CD4-positive, CD25-positive, alpha-beta regulatory T cell (primary cell): Measurements from ENCODE around the gene NRK. TPM values are rescaled to one million over a fixed set of nuclear protein-coding genes. Genes with fewer than 3 reads are reported as not detected.

Source experiments
- ATAC-seq, 2 donors: fragments of 150-1000 bp; cut with Tn5 transposase; one replicate each; pipeline ENCODE4 v1.10.0; 2021; ENCODE audit warnings: low read depth in 2 of 2, moderate number of reproducible peaks in 2 of 2, moderate library complexity in 1 of 2
- DNase-seq, 3 donors: peaks; one replicate each; pipeline versions ENCODE4 v3.0.0 to v3.0.0-alpha.2; 2012 to 2022; ENCODE audit warnings: mixed read lengths in 1 of 3
- H3K27ac ChIP-seq: one replicate; pipeline ENCODE4 v1.7.0; 2013; ENCODE audit warnings: mild to moderate bottlenecking, low read length; ENCODE audit not compliant: insufficient read depth, poor library complexity, severe bottlenecking
- H3K27me3 ChIP-seq: one replicate; pipeline ENCODE4 v1.7.0; 2013; ENCODE audit warnings: low read length; ENCODE audit not compliant: control insufficient read depth, insufficient read depth
- H3K36me3 ChIP-seq: one replicate; pipeline ENCODE4 v1.7.0; 2013; ENCODE audit warnings: mild to moderate bottlenecking, low read length, moderate library complexity; ENCODE audit not compliant: control insufficient read depth, insufficient read depth
- H3K4me1 ChIP-seq: 2 replicates; pipeline ENCODE4 v1.7.0; 2013; ENCODE audit warnings: mild to moderate bottlenecking, low read length; ENCODE audit not compliant: insufficient read depth, control insufficient read depth, poor library complexity, severe bottlenecking
- H3K4me3 ChIP-seq: one replicate; pipeline ENCODE4 v1.7.0; 2013; ENCODE audit warnings: low read depth, mild to moderate bottlenecking, low read length, moderate library complexity
- H3K9me3 ChIP-seq, 2 experiments: 1 replicate in 1 of 2; 2 replicates in 1 of 2; pipeline ENCODE4 v1.7.0; 2013; ENCODE audit warnings: low read length in 2 of 2, mild to moderate bottlenecking in 1 of 2, moderate library complexity in 1 of 2; ENCODE audit not compliant: control insufficient read depth in 2 of 2
- H3K27ac Mint-ChIP-seq, 3 donors: one replicate each; pipeline ENCODE4 v1.8.0; 2020 to 2022; ENCODE audit warnings: mild to moderate bottlenecking in 3 of 3, mixed read lengths in 3 of 3, moderate library complexity in 2 of 3
- H3K27me3 Mint-ChIP-seq: one replicate; pipeline ENCODE4 v1.8.0; 2022; ENCODE audit warnings: mild to moderate bottlenecking, mixed read lengths
- H3K36me3 Mint-ChIP-seq: one replicate; pipeline ENCODE4 v1.8.0; 2020; ENCODE audit warnings: mixed read lengths
- H3K4me1 Mint-ChIP-seq, 4 donors: one replicate each; pipeline ENCODE4 v1.8.0; 2020 to 2022; ENCODE audit warnings: mixed read lengths in 4 of 4, mild to moderate bottlenecking in 1 of 4
- H3K4me3 Mint-ChIP-seq, 4 donors: one replicate each; pipeline ENCODE4 v1.8.0; 2020 to 2022; ENCODE audit warnings: mild to moderate bottlenecking in 4 of 4, mixed read lengths in 4 of 4, moderate library complexity in 3 of 4
- H3K9me3 Mint-ChIP-seq, 7 donors: one replicate each; pipeline ENCODE4 v1.8.0; 2020 to 2022; ENCODE audit warnings: mixed read lengths in 7 of 7, mild to moderate bottlenecking in 3 of 7, moderate library complexity in 2 of 7
- polyA plus RNA-seq, 4 donors: library from polyadenylated mRNA; unstranded; fragments of 300-500 nt; fragmentation: Illumina TruSeq; gene quantifications; one replicate each; pipeline ENCODE4 v1.2.3, GENCODE V29; 2021
- total RNA-seq: library from RNA; stranded (reverse); gene quantifications from one replicate; pipeline ENCODE4 v1.2.3, GENCODE V29; 2022

Gene NRK
- total and polyA plus RNA-seq, 5 donors from 2014 or later = not detected

DNA sequence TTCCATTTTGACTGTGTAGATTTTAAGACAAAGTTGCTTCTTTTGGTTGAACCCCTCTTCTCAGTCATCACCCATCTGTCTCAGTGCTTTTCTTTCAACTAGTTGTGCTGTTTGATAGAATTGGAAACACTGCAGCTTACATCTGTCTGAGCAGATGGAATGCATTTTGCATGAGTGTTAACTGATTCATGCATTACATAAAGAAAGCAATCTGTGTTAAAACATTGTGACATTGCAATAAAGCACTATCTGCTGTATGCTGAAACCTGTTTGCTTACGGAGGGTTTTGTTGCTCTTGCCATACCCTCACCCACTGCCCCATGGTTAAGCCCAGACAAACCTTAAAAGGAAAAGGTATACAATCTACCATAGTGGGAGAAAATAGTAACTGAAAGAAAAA, 47.4 kb downstream of the NRK start:
- Histone ChIP-seq H3K4me1 (no peaks in the 10 kb centered on the region), H3K4me3 (no peak overlapping the region), H3K36me3 (no peaks in the 10 kb centered on the region), H3K9me3 (peaks cover 0 to 2% of the 10 kb centered on the region in 2 experiments), H3K27ac (no peak overlapping the region), H3K27me3 (no peaks in the 10 kb centered on the region)
- peaks cover 0 to 5% (median 0%) of the 10 kb centered on the region in 7 donors for H3K9me3 Mint-ChIP-seq
- H3K36me3 Mint-ChIP-seq = no peaks in the 10 kb centered on the region
- H3K27me3 Mint-ChIP-seq = no peaks in the 10 kb centered on the region
- DNase-seq (no peak), ATAC-seq (no peak)
- no peak overlapping the region for H3K27ac Mint-ChIP-seq
- H3K4me3 Mint-ChIP-seq = no peak overlapping the region
- H3K4me1 Mint-ChIP-seq = no peaks in the 10 kb centered on the region

GRCh38 chrX:105870445-105870844, 48.1 kb downstream of the NRK start:
- H3K27me3 Mint-ChIP-seq = no peaks in the 10 kb centered on the region
- no peak overlapping the region for H3K27ac Mint-ChIP-seq
- no peaks in the 10 kb centered on the region for H3K4me1 Mint-ChIP-seq
- DNase-seq (no peak), ATAC-seq (no peak)
- H3K9me3 ChIP-seq = peaks cover 0 to 2% of the 10 kb centered on the region in 2 experiments
- no peaks in the 10 kb centered on the region for H3K27me3 ChIP-seq
- no peak overlapping the region for H3K4me3 Mint-ChIP-seq
- no peak overlapping the region for H3K27ac ChIP-seq
- H3K36me3 ChIP-seq = no peaks in the 10 kb centered on the region
- H3K36me3 Mint-ChIP-seq = no peaks in the 10 kb centered on the region
- H3K4me1 ChIP-seq = no peaks in the 10 kb centered on the region
- H3K9me3 Mint-ChIP-seq = peaks cover 0 to 5% (median 0%) of the 10 kb centered on the region in 7 donors
- H3K4me3 ChIP-seq = no peak overlapping the region

DNA sequence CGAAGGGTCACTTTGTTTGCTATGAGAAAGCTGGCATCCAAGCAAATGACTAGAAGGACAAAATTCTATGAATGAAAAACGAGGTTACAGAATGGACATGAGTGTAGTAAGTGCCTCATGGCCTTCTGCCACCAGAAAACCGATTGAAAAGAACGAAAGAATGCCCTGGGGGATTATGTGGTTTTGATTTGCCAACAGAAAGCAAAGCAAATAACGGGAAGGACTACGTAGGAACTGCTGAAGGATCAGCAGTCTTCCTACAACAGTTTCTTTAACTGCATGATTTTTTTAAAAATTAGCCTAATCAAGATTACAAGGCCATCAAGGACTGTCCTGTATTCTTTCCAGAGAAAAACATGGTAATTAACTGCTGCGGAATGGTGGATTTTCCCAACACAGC, 50.6 kb downstream of the NRK start:
- Histone ChIP-seq H3K36me3 (no peaks in the 10 kb centered on the region), H3K27me3 (no peaks in the 10 kb centered on the region), H3K4me3 (no peak overlapping the region), H3K27ac (no peak overlapping the region), H3K9me3 (peaks cover 0 to 2% of the 10 kb centered on the region in 2 experiments), H3K4me1 (no peaks in the 10 kb centered on the region)
- H3K27me3 Mint-ChIP-seq = no peaks in the 10 kb centered on the region
- DNase-seq (no peak), ATAC-seq (no peak)
- H3K9me3 Mint-ChIP-seq = peaks cover 0 to 5% (median 0%) of the 10 kb centered on the region in 7 donors
- no peaks in the 10 kb centered on the region for H3K36me3 Mint-ChIP-seq
- H3K4me3 Mint-ChIP-seq = no peak overlapping the region
- H3K27ac Mint-ChIP-seq = no peak overlapping the region
- no peaks in the 10 kb centered on the region for H3K4me1 Mint-ChIP-seq

GRCh38 chrX:105874790-105875189, 52.5 kb downstream of the NRK start:
- Histone ChIP-seq H3K36me3 (no peaks in the 10 kb centered on the region), H3K27ac (no peak overlapping the region), H3K4me1 (no peaks in the 10 kb centered on the region), H3K9me3 (no peaks in the 10 kb centered on the region), H3K4me3 (no peak overlapping the region), H3K27me3 (no peaks in the 10 kb centered on the region)
- Mint-ChIP-seq H3K4me1 (no peaks in the 10 kb centered on the region), H3K9me3 (peaks cover 0 to 5% (median 0%) of the 10 kb centered on the region in 7 donors), H3K36me3 (no peaks in the 10 kb centered on the region), H3K27ac (no peak overlapping the region), H3K27me3 (no peaks in the 10 kb centered on the region), H3K4me3 (no peak overlapping the region)
- DNase-seq (no peak), ATAC-seq (no peak)

DNA sequence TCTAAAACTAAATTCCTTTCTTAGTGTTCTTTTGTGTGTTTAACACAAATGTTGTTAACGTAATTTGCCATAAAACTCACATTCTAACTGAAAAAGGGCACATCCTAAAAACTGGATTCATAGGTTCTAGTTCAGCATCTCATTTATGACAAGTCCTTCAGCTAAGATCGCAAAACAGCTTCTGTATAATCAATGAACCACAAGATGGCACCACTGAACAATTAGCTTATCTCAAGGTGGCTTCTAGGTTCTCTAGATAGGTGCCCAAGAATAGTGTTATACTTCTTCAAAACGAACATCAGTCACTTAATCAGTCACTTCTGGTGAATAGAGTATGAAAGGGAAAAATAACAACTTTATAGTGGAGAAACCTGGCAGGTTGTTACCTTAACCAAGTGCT, 54.3 kb downstream of the NRK start:
- H3K4me1 ChIP-seq = no peaks in the 10 kb centered on the region
- no peak overlapping the region for H3K27ac Mint-ChIP-seq
- DNase-seq (peak in 1 of 3 donors; percentile 19), ATAC-seq (no peak)
- no peaks in the 10 kb centered on the region for H3K27me3 ChIP-seq
- H3K9me3 ChIP-seq = no peaks in the 10 kb centered on the region
- H3K36me3 ChIP-seq = no peaks in the 10 kb centered on the region
- no peaks in the 10 kb centered on the region for H3K27me3 Mint-ChIP-seq
- H3K4me3 Mint-ChIP-seq = no peak overlapping the region
- H3K9me3 Mint-ChIP-seq = peaks cover 0 to 2% (median 0%) of the 10 kb centered on the region in 7 donors
- H3K4me3 ChIP-seq = no peak overlapping the region
- no peak overlapping the region for H3K27ac ChIP-seq
- H3K36me3 Mint-ChIP-seq = no peaks in the 10 kb centered on the region
- no peaks in the 10 kb centered on the region for H3K4me1 Mint-ChIP-seq

DNA sequence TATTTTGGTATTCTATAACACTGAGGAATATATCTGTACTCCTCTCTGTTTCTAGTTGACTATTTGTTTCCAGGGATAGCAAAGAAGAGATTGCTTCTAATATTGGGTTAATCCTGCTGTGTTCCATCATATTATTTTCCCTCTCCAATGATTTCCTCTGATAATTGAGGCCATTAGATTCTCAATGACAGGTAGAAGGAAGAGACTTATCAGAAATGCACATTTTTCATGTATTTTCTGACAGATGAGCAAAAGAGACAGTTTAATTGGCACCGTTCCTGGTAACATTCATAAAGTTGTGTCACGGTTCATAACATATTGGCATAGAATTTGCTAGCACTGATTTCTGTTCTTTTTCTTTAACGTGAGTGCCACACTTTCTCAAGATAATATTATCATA, 58.2 kb downstream of the NRK start:
- H3K9me3 ChIP-seq = no peaks in the 10 kb centered on the region
- no peaks in the 10 kb centered on the region for H3K36me3 ChIP-seq
- ATAC-seq = no peak
- H3K27ac Mint-ChIP-seq = no peak overlapping the region
- no peaks in the 10 kb centered on the region for H3K36me3 Mint-ChIP-seq
- H3K27me3 Mint-ChIP-seq = no peaks in the 10 kb centered on the region
- no peaks in the 10 kb centered on the region for H3K4me1 ChIP-seq
- H3K9me3 Mint-ChIP-seq = peaks cover 0 to 4% (median 0%) of the 10 kb centered on the region in 7 donors
- no peak overlapping the region for H3K27ac ChIP-seq
- no peaks in the 10 kb centered on the region for H3K27me3 ChIP-seq
- H3K4me1 Mint-ChIP-seq = no peaks in the 10 kb centered on the region
- H3K4me3 ChIP-seq = no peak overlapping the region
- no peak overlapping the region for H3K4me3 Mint-ChIP-seq
- DNase-seq = no peak

DNA sequence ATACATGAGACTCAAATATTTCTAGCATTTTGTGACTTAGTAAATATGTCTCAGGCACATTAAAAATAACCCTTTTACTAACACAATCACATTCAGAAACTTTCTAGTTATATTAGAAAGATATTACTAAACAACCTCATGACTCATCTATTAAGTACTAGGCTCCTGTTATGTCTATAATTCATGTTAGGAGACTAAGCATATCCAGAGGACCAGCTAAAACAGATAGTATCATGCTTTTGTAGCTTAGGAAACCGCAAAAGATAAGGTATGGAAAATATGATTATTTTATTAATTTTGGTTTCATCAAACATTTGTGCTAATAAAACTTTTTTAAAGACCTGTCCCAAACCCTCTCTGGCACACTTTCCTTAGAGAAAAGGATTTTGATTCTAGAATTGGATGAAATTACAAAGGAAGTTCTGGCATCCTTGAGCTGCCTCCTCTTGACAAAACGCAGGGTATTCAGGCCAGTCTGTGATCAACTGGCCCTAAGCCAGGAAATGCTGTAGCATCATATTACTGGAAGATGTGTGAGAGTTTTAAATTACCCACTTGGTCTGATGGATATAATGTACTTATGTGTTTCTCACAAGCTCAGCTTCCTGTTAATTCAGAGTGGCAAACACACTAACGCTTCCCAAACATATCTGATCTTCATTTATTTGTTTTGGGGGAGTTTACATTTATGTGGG, 60.4 kb downstream of the NRK start:
- H3K36me3 ChIP-seq = no peaks in the 10 kb centered on the region
- DNase-seq (no peak), ATAC-seq (no peak)
- no peaks in the 10 kb centered on the region for H3K27me3 Mint-ChIP-seq
- no peaks in the 10 kb centered on the region for H3K27me3 ChIP-seq
- H3K4me1 Mint-ChIP-seq = no peaks in the 10 kb centered on the region
- no peaks in the 10 kb centered on the region for H3K9me3 ChIP-seq
- H3K9me3 Mint-ChIP-seq = peaks cover 0 to 5% (median 0%) of the 10 kb centered on the region in 7 donors
- H3K4me3 ChIP-seq = no peak overlapping the region
- H3K4me3 Mint-ChIP-seq = no peak overlapping the region
- H3K4me1 ChIP-seq = no peaks in the 10 kb centered on the region
- no peak overlapping the region for H3K27ac ChIP-seq
- H3K27ac Mint-ChIP-seq = no peak overlapping the region
- no peaks in the 10 kb centered on the region for H3K36me3 Mint-ChIP-seq

DNA sequence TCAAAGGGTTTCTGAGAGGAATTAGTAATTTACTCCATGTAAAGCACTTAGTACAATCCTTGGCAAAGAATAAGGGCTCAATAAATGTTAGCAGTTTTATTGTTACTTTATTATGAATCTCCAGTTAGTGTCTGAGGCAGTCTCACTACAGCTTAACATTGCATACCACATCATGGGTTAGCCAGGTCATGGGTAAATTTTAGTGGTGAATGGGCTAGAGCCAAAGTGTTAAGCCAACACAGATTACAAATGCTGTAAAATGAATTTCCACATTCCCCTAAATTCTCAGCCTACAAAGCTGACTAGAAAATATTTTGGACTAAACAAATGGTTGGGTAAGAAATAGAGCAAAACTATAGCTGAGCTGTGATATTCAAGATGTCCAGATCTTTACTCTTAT, 72.4 kb downstream of the NRK start:
- Histone ChIP-seq H3K27me3 (no peaks in the 10 kb centered on the region), H3K36me3 (no peaks in the 10 kb centered on the region), H3K4me1 (no peaks in the 10 kb centered on the region), H3K27ac (no peak overlapping the region), H3K9me3 (no peaks in the 10 kb centered on the region), H3K4me3 (no peak overlapping the region)
- ATAC-seq (no peak), DNase-seq (no peak)
- Mint-ChIP-seq H3K27me3 (no peaks in the 10 kb centered on the region), H3K4me1 (no peaks in the 10 kb centered on the region), H3K9me3 (peaks cover 0 to 3% (median 0%) of the 10 kb centered on the region in 7 donors), H3K36me3 (no peaks in the 10 kb centered on the region), H3K27ac (no peak overlapping the region), H3K4me3 (no peak overlapping the region)
